CD4-positive, alpha-beta T cell treated with Interleukin-17A for 1 hour (primary cell): Measurements from ENCODE around the gene NCOR2.
A peak's percentile ranks its signal among the peaks of the same experiment; 100 is the strongest.

ENCODE experiments used
- DNase-seq: peaks from one replicate; pipeline ENCODE4 v3.0.0-alpha.2; 2020

The NCOR2 gene

GRCh38 chr12:124558313-124558712 lies 9.1 kb downstream of the NCOR2 start:
- no peak for DNase-seq

DNA sequence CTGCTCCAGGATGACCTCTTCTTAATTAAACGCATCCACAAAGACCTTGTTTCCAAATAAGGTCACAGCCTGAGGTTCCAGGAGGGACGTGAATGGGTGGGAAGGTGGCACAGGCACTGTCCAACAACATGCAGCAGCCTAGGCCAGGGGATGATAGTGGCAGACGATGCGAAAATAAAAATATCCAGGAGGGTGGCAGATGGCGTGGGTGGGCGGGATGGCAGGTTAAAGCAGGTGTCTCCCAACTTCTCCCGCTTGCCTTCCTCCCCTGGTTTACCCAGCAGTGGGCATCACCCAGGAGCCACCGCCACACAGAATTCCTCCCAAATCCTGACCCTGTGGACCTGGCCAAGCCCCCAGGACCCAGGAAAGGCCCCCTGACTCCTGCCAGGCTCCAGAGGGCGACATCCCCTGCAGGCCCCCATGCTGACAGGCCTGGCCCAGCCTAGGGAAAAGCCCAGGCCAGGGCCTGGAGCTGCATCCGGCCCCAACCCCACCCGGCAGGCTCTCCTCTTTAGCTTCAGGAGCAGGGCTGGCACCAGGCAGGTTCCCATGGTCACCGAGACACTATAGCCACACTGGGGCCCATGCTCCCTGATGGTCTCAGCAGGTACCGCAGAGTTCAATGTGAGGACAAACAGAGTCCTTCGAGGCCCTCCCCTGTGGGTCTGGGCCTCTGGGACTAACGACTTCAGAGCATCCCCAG lies 9.7 kb downstream of the NCOR2 start:
- no peak for DNase-seq

DNA sequence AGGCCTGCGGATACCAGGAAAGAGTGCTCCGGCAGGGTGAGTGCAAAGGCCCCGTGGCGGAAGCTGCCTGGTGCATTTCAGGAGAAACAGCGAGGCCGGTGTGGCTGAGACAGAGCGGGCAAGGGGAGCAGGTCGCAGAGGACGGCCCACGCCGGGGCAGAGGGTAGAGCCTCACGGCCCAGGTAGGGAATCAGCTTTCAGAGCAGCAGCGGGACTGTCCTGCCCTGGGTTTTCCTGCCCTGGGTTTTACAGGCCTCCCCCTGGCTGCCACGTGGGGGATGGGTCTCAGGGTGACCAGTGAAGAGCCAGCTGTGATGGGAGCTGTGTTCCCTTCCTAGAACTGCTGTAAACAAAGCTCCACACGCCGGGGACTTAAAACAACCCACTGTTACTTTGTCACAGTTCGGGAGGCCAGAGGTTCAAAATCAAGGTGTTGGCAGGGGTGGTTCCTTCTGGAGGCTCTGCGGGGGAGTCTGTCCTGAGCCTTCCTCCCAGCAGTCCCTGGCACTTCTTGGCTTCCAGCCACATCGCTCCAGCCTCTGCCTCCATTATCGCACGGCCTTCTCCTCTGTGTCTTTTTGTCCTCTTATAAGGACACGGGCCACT lies 10.4 kb downstream of the NCOR2 start:
- DNase-seq = no peak

DNA sequence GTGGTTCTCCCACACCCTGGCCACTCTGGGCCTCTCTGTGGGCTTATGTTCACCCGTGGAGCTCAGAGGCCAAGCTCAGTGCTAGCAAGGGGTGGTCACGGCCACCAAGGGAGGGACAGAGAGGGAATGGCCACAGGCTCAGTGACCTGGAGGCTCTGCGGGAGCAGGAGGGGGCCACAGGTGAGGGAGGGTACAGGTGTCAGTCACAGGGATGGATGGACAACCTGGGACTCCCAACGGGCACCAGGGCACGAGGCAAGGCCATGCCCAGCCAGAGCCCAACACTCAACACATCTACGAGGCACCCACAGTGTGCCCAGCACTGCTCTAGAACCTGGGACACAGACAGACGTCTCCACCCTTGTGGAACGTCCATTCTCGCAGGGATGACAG lies 11.3 kb downstream of the NCOR2 start:
- DNase-seq = no peak

DNA sequence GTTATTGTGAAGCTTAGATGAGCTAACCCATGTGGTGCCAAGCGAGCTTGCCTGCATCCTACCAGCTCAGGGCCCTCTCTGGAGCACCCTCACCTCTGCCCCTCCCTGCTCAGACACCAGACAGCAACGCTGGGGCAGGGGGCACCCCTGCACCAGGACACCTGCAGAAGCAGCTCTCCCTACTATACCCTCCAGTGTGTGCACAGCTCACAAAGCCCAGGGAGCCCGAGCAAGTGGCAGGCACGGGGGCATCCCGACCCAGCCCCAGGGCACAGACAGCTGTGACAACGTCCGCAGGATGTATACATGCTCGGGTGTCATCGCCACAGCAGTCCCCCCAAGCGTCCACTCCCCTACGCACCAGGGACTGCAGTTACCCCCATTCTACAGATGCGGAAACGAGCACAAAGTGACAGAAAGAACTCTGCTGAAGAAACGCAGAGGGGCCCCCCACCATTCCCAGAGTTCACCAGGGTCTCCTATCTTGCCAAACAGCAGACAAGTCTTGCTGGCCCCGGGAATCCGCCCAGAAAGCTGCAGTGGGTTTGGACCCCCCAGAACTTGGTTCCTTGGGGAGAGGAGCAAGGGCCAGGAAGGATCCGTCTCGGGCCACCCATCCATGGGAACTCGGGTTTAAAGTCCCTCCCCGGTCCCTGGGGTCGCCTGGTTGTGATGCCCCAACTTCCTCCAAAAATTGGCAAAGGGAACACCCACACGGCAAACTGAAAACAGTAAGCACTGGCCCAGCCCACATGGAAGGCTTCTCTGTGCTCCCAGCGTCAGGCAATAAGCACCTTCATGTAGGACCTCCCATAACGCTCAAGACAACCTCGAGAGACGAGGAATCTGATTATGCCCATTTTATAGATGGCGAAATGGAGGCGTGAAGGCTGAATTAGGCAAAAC lies 12.0 kb downstream of the NCOR2 start:
- no peak for DNase-seq

- no peak for DNase-seq
Measured at GRCh38 chr12:124554429-124555029, 12.9 kb downstream of the NCOR2 start.

DNA sequence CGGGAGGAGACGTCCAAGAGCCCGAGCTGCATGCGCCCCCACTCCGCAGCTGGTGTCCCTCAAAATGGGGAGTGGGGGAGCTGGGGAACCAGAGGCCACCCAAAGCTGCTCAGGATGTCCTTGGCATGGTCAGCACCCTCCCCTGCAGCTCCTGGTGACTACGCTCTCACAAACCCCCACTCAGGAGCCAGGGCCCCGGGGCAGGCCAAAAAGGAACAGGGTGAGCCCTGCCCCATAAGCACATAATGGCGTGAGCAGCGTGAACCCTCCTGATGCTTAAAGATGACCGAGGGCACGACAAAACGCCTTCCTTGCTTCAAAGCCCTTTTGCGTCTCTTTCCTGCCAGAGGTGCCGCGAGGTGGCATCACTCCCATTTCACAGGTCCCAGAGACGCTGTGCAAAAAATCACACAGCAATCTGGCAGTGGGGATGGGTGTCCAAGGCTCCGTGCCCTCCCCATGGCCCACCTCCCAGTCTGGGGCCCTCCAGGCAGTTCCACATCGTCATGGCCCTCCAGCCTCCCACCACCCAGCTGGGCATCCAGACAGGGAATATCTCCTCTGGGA lies 13.5 kb downstream of the NCOR2 start:
- no peak for DNase-seq

GRCh38 chr12:124551268-124552144 lies 15.9 kb downstream of the NCOR2 start:
- no peak for DNase-seq

DNA sequence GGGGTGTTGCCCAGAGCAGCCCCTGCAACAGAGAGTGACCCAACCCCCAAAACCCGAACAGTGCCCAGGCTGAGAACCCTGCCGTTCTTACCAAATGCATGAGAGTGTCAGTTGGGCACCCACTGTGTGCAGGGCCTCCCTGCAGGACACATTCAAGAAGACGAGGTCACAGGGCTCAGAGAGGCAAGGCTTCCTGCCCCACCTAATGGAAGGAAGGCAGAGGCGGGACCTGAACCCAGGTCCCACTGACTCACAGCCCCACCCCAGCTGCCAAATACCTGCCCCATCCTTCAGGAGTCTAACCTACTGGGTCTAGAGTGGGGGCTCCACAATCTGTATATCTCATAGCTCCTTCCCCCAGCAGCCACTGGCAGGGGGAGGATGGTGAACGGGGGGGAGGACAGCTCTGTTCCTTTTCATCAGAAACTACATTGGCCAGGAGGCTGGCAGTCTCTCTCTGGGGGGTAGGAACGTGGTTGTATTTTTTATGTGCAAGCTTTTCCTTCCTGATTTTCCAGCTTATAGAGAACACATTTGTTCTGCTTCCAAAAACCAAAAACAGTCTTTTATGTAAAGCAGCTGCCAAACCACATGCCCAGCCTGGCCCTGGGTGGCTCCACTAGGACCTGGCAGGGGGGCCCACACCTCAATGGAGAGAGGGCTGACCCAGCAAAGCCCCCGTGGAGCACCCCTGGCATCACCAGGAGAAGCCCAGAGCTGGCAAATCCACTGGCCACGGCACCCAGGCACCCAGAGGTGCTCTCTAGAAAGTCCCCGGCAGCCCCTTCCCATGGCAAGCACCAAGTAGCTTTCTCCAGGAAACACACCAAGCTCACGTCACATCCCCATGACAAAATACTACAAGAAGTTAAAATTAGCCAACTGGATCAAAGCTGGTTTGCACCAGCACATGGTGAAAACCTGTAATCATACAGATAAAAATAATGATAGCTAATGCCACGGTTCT lies 17.0 kb downstream of the NCOR2 start:
- DNase-seq = no peak

GRCh38 chr12:124549629-124550028 lies 17.8 kb downstream of the NCOR2 start:
- DNase-seq = no peak

DNA sequence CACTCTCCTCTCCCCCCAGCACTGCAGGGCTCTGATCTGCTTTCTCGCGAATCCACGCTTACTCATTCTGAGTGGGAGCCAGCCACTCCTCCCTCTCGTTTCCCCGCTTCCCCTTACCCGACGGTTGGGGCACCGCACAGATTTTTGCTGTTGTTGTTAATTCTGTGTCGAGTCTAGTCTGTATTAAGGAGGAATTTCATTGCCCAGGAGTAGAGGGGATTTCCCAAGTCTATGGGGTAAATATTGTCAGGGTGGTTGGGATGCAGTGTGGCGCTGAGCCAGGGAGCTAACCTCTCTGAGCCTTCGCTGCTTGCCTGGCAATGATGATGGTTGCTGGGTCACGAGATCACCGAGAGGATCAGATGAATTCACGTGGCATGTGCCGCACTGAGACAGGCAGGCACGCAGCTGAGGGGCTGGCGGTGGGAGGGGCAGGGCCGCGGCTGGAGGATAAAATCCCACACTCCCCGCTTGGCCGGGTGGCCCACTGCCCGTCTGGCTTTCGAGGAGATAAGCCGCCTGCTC lies 18.5 kb downstream of the NCOR2 start:
- DNase-seq = no peak

DNA sequence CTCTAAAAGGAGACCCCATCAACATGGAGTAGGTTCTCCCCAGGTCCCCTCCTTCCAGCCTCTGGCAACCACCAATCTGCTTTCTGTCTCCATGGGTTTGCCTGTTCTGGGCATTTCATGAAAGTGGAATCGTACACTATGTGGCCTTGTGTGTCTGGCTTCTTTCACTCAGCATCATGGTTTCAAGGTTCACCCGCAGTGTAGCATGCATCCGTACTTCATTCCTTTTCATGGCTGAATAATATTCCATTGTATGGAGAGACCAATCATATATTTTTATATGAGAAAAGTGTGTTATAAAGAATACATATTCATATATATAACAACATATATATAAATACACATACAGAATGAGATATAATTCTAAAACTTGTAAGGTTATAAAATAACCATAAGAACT lies 19.8 kb downstream of the NCOR2 start:
- no peak for DNase-seq

DNA sequence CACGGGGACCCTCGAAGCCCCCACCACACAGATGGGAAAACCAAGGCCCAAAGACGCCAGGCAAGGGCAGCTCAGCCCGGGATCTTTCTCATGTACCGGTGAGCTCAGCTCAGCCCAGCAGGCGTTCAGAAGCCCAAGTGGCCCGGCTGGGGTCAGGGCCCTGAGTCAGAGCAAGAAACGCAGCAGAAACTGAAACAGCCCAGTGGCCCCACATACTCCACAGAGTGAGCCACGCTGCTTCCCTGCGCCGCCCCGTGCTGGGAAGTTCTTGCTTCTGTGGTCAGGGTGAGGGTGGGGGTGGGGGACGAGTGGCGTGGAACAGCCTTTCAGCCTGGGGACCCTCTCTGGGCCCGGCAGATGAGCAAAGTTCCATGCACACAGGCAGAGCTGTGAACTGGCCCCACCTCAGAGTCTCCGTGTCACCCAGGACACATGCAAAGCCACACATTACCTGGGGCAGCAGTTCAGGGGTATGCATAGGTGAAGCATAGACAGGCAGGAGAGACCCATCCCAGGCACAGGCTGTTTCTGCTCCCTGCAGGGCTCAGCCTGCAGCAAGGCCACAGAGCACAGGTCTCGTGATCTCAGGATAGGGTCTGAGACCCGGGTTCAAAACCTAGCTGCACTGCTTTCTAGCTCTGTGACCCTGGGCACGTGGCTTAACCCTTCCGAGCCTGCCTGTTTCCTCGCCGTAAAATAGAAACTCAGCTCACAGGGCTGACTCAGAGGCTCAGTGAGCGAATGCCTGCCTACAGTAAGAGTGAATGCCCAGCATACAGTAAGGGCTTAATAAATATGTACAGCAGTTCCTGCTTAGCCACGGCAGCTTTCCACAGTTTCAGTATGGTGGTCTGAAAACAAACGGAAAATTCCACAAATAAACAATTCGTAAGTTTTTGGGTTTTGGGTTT lies 21.6 kb downstream of the NCOR2 start:
- DNase-seq = peak; percentile 28

DNA sequence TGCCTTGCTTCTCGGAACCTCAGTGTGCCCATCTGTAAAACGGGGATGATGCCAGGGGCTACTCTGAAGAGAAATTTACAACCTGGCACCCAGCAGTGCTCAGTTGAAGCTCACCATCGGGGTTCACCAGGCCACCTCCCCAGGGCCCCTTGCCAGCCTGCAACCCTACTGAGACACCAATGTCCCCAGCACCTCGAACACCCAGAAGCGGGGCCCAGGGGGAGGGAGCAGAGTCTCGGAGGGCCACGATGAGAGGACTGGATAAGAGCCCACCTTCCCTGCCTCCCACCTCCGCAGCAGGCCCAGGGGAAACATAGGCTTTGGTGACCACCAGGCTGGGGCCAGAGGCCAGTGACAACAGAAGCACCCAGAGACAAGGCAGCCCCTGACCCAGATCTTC lies 22.4 kb downstream of the NCOR2 start:
- no peak for DNase-seq

DNA sequence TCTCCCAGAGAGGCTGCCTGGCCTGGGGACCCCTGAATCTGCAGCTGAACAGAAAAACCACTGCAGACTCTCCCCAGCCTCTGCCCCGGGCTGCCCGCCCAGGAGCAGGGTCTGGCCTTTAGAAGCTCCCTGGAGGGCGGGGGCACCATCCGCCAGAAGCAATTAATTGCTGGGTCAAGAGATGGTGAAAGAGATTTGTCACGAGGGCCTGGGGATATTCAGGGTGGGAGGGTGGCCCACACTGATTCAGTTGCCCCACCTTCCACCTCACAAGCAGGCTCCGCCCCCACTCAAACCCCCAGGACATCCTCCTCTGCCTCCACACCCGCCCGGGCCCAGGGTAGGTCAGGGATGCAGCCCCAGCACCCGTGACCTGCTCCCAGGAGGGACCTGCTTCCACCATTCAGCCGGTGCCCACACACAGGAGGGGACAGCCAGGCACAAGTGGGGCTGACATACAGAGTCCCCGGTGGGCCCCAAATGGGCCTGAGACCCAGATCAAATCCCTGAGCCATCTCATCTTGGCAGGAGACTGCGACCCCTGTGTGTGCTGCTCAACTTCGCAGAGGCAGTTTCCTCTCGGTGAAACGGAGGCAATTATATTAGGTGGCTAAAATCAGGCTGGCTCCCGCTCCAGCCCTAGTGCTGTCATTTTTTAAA lies 23.0 kb downstream of the NCOR2 start:
- no peak for DNase-seq

DNA sequence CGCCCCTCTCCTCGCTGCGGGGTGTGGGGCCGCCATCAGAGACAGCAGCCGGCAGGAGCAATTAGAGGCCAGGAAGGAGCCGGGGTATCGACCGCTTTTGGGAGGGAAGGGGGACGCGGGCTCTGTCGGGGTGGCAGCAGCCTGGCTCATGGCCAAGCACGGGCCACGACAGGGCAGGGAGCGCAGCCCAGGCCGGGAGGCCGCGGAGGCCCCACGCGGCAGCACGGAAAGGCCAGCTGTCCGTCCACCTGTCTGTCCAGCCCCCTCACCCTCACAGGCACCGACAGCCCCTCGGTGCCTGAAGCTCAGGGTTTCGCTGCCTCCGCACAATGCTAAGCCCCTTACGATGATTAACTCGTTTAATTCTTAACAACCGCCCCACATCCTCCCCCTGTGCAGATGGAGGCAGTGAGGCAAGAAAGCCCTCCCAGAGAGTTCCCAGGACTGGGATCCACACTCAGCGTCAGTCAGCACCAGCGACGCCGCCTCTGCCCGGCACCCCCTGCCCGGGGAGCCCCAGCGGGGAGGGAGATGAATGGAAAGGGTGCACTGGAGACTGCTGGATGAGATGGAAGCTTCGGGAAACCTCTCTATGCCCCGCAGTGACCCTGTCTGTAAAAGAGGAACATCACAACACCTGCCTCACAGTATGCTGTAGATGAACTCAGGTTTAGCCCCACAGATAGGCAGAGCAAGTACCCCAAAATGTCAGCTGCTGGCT lies 23.7 kb downstream of the NCOR2 start:
- no peak for DNase-seq

- DNase-seq = peak; percentile 53
Measured at GRCh38 chr12:124543052-124543589, 24.3 kb downstream of the NCOR2 start.
